ENCODE data around the gene CCL13.

GRCh38 chr17:34401165-34401564 is 44.9 kb downstream of the CCL13 start:
- TF ChIP-seq TCF12 (IDR thresholded peaks at IDR 0.05; ENCODE audit: low read depth) (no peak), CREB1 (IDR thresholded peaks at IDR 0.05; ENCODE audit: low read depth) (no peak), MAX (IDR thresholded peaks at IDR 0.05) (no peak), REST (IDR thresholded peaks at IDR 0.05; ENCODE audit: low read depth) (no peak), YY1 (IDR thresholded peaks at IDR 0.05; ENCODE audit: low read depth) (no peak), RAD21 (IDR thresholded peaks at IDR 0.05; ENCODE audit: low read depth) (no peak)

Measured in Ishikawa (cell line).